ENCODE measurements around the gene NATD1. TPM values are rescaled to one million over a fixed set of nuclear protein-coding genes. Genes with fewer than 3 reads are reported as not detected.

Gene NATD1
- polyA plus RNA-seq, 1 of the 3 experiments (the other 2 are of a cell fraction), result 3.9 TPM

- Histone ChIP-seq H3K4me3 (ENCODE audit: low read depth in 2 of 2, low read length in 1 of 2) (no peak overlapping the region), H3K36me3 (replicated peaks in 1 of 2; ENCODE audit: control insufficient read depth in 1 of 2, insufficient read depth in 2 of 2, low read length in 1 of 2) (no peaks in the 10 kb centered on the region), H3K9me3 (no peaks in the 10 kb centered on the region), H2AFZ (ENCODE audit: low read depth) (no peak overlapping the region), H4K20me1 (ENCODE audit: insufficient read depth) (no peaks in the 10 kb centered on the region), H3K9me2 (no peaks in the 10 kb centered on the region), H3K79me2 (ENCODE audit: insufficient read depth) (no peaks in the 10 kb centered on the region), H3K4me2 (no peak overlapping the region), H3K27me3 (ENCODE audit: insufficient read depth) (no peaks in the 10 kb centered on the region), H3K27ac (ENCODE audit: low read depth in 2 of 2, low read length in 1 of 2) (no peak overlapping the region), H3K9ac (no peak overlapping the region), H3F3A (replicated peaks; ENCODE audit: insufficient read depth) (no peaks in the 10 kb centered on the region), H3K4me1 (ENCODE audit: control insufficient read depth in 1 of 2, insufficient read depth in 2 of 2, low read depth in 1 of 2, low read length in 1 of 2) (no peaks in the 10 kb centered on the region)
- POLR2A ChIA-PET, result no interaction called here
- DNase-seq, result no peak
- CTCF ChIA-PET, result interaction anchor here (1.7 kb wide), 1 partner anchor 12 kb away, joined by 3 read pairs; no protein-coding TSS in a partner anchor
- TF ChIP-seq RFX5 (IDR thresholded peaks at IDR 0.05; ENCODE audit: low read length), result no peak
- no peak for TF ChIP-seq REST (IDR thresholded peaks at IDR 0.05; ENCODE audit: low read depth, low read length)
- TF ChIP-seq, protein P1, sequence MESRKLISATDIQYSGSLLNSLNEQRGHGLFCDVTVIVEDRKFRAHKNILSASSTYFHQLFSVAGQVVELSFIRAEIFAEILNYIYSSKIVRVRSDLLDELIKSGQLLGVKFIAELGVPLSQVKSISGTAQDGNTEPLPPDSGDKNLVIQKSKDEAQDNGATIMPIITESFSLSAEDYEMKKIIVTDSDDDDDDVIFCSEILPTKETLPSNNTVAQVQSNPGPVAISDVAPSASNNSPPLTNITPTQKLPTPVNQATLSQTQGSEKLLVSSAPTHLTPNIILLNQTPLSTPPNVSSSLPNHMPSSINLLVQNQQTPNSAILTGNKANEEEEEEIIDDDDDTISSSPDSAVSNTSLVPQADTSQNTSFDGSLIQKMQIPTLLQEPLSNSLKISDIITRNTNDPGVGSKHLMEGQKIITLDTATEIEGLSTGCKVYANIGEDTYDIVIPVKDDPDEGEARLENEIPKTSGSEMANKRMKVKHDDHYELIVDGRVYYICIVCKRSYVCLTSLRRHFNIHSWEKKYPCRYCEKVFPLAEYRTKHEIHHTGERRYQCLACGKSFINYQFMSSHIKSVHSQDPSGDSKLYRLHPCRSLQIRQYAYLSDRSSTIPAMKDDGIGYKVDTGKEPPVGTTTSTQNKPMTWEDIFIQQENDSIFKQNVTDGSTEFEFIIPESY (IDR thresholded peaks at IDR 0.05; ENCODE audit: borderline replicate concordance, low read depth), result no peak
- no peak for TF ChIP-seq CHD2 (IDR thresholded peaks at IDR 0.05; ENCODE audit: low read length, partially characterized antibody)
- TF ChIP-seq FOSL2 (IDR thresholded peaks at IDR 0.05; ENCODE audit: borderline replicate concordance, low read depth), result no peak
- TF ChIP-seq SIN3A (IDR thresholded peaks at IDR 0.05; ENCODE audit: borderline replicate concordance, low read depth, low read length), result no peak
- TF ChIP-seq PBX3 (IDR thresholded peaks at IDR 0.05), result no peak
- TF ChIP-seq NRF1 (IDR thresholded peaks at IDR 0.05; ENCODE audit: low read depth, low read length), result no peak
- TF ChIP-seq USF2 (IDR thresholded peaks at IDR 0.05; ENCODE audit: borderline replicate concordance, low read depth, low read length), result no peak
- no peak for TF ChIP-seq TAF1 (IDR thresholded peaks at IDR 0.05; ENCODE audit: borderline replicate concordance, low read depth, low read length)
- TF ChIP-seq RAD21 (IDR thresholded peaks at IDR 0.05; ENCODE audit: low read length), result no peak
- TF ChIP-seq EZH2phosphoT487 (IDR thresholded peaks at IDR 0.05; ENCODE audit: borderline replicate concordance, low read depth), result no peak
- no peak for TF ChIP-seq RXRA (IDR thresholded peaks at IDR 0.05; ENCODE audit: borderline replicate concordance, low read depth)
- no peak for TF ChIP-seq TEAD4 (IDR thresholded peaks at IDR 0.05; ENCODE audit: borderline replicate concordance, insufficient read depth)
- no peak for TF ChIP-seq FOXJ3 (CRISPR knock-in tag; IDR thresholded peaks at IDR 0.05)
- no peak for TF ChIP-seq TCF12 (IDR thresholded peaks at IDR 0.05)
- TF ChIP-seq, protein P2, sequence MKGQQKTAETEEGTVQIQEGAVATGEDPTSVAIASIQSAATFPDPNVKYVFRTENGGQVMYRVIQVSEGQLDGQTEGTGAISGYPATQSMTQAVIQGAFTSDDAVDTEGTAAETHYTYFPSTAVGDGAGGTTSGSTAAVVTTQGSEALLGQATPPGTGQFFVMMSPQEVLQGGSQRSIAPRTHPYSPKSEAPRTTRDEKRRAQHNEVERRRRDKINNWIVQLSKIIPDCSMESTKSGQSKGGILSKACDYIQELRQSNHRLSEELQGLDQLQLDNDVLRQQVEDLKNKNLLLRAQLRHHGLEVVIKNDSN (IDR thresholded peaks at IDR 0.05; ENCODE audit: borderline replicate concordance, low read depth), result no peak
- TF ChIP-seq EP300 (IDR thresholded peaks at IDR 0.05; ENCODE audit: borderline replicate concordance in 1 of 2, low read depth in 1 of 2, low read length in 1 of 2), result no peak
- no peak for TF ChIP-seq GABPA (IDR thresholded peaks at IDR 0.05; ENCODE audit: low read depth)
- WGBS (ENCODE audit: low lambda C conversion rate), result 50% methylated on average over 1 of the region's 1 CpG
Measured at GRCh38 chr17:21235921-21236320, 17.3 kb downstream of the NATD1 start.

Data from SK-N-SH (cell line).